Omental fat pad (tissue), 4 donors: ENCODE measurements around the gene SELENOP. TPM values are rescaled to one million over a fixed set of nuclear protein-coding genes. Genes with fewer than 3 reads are reported as not detected.

Experiments
- ATAC-seq: fragments of 150-250 bp; one replicate; pipeline ENCODE4 v1.9.1; 2016; ENCODE audit warnings: mild to moderate bottlenecking, moderate library complexity; ENCODE audit not compliant: low FRiP score
- DNase-seq: peaks from one replicate; pipeline ENCODE4 v3.0.0-alpha.2; 2019; ENCODE audit warnings: low spot score
- total RNA-seq, 4 donors: library from RNA; depleted of rRNA; stranded (reverse); fragments of >200 nt; gene quantifications; one replicate each; pipeline ENCODE4 v1.1.0, GENCODE V29; 2016
- TF ChIP-seq, protein P1 (sequence below), 3 donors: fragments of 450-650 bp; IDR thresholded peaks; one replicate each; pipeline ENCODE4 v1.5.1; 2016 to 2017; ENCODE audit warnings: antibody characterized with exemption in 3 of 3, mild to moderate bottlenecking in 3 of 3, moderate library complexity in 2 of 3

SELENOP gene
- total RNA-seq, 4 donors from 2014 or later: 658 to 1,212 (median 1,008) TPM

DNA sequence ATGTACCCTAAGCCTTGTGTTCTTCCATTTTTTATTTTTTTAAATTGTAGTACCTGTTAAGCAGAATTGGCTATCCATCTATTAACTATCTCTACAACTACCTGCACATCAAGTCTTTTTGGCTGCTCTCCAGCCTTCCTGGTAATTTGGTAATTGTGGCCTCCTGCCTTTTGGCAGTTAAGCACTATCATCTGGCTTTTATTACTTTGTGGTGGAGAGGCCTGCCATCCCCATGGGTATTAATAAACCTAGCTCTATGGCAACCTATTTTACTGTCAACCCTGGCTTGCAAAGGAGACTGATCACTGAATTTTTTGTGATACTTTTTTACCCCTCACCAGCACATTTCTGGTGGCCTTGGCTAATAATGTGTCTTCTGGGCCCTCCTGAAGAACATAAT, 20.5 kb downstream of the SELENOP start:
- DNase-seq (no peak), ATAC-seq (no peak)
- TF ChIP-seq, protein P1, sequence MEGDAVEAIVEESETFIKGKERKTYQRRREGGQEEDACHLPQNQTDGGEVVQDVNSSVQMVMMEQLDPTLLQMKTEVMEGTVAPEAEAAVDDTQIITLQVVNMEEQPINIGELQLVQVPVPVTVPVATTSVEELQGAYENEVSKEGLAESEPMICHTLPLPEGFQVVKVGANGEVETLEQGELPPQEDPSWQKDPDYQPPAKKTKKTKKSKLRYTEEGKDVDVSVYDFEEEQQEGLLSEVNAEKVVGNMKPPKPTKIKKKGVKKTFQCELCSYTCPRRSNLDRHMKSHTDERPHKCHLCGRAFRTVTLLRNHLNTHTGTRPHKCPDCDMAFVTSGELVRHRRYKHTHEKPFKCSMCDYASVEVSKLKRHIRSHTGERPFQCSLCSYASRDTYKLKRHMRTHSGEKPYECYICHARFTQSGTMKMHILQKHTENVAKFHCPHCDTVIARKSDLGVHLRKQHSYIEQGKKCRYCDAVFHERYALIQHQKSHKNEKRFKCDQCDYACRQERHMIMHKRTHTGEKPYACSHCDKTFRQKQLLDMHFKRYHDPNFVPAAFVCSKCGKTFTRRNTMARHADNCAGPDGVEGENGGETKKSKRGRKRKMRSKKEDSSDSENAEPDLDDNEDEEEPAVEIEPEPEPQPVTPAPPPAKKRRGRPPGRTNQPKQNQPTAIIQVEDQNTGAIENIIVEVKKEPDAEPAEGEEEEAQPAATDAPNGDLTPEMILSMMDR (IDR thresholded peaks at IDR 0.05): no peak

DNA sequence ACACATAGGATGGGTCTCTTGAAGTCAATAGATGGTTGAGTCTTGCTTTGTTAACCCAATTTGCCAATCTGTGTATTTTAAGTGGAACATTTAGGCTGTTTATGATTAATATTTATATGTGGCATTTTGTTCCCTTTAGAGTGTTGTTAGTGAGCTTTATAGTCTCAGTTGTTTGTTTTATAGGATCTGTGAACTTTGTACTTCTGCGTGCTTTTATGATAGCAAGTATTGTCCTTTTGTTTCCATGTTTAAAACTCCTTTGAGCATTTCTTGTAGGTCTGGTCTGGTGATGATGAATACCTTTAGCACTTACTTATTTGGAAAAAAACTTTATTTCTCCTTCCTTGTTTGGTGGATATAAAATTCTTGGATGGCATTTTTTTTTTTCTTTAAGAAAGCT, 23.8 kb downstream of the SELENOP start:
- TF ChIP-seq, protein P1 (IDR thresholded peaks at IDR 0.05): no peak
- ATAC-seq: no peak
- no peak for DNase-seq

DNA sequence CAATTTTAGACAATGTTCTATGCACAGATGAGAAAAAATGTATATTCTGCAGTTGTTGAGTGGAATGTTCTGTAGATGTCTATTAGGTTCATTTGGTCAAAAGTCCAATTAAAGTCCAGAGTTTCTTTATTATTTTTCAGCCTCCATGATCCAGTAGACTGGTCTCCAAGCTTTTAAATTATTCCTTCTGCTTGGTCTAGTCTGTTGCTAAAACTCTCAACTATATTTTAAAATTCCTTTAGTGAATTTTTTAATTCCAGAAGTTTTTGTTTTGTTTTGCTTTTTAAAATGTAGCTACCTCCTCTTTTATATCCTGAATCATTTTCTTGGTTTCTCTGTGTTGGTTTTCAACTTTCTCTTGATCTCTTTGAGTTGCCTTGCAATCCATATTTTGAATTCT, 24.6 kb downstream of the SELENOP start:
- DNase-seq: no peak
- TF ChIP-seq, protein P1 (IDR thresholded peaks at IDR 0.05): no peak
- ATAC-seq: no peak

DNA sequence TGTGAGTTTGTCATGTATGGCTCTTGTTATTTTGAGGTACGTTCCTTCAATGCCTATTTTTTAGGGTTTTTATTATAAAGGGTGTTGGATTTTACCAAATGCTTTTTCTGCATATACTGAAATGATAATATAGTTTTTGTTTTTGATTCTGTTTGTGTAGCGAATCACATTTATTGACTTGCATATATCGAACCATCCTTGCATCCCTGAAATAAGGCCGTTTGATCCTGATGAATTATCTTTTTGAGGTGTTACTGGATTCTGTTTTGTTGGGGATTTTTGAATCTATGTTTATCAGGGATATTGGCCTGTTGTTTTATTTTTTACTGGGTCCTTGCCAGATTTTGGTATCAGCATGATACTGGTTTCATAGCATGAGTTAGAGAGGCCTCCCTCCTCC, 25.9 kb downstream of the SELENOP start:
- TF ChIP-seq, protein P1 (IDR thresholded peaks at IDR 0.05): no peak
- DNase-seq: no peak

GRCh38 chr5:42784132-42784531, 27.6 kb downstream of the SELENOP start:
- TF ChIP-seq, protein P1 (IDR thresholded peaks at IDR 0.05): no peak
- DNase-seq (no peak), ATAC-seq (no peak)

More for the DNA sequence above, 25.9 kb downstream of the SELENOP start:
- ATAC-seq: no peak

GRCh38 chr5:42781584-42781983, 30.1 kb downstream of the SELENOP start:
- ATAC-seq (no peak), DNase-seq (no peak)
- TF ChIP-seq, protein P1 (IDR thresholded peaks at IDR 0.05): no peak

DNA sequence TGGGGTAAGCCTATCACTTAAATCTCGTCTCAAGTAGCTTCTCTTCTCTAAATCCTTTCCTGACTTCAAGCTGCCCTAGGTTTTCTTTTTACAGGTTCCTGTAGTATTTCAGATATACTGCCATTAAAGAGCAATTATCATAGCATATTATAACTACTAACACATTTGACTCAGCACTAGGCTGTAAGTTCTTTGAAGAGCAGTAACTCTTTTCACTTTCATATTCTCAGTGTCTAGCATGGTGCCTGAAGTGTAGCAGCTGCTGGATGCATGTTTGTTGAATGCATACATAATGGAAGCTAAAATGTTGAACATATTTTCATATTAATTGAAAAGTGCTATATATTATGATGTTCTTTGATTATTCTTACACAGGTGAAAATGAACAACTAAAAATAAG, 32.6 kb downstream of the SELENOP start:
- no peak for DNase-seq
- no peak for ATAC-seq
- TF ChIP-seq, protein P1 (IDR thresholded peaks at IDR 0.05): no peak
